Panc1 (cell line): ENCODE results near the gene RHOJ. TPM values are rescaled to one million over a fixed set of nuclear protein-coding genes. Genes with fewer than 3 reads are reported as not detected.

Experiments used
- ATAC-seq: fragments of 200-7000 bp; cut with Tn5 transposase; 2 replicates; pipeline ENCODE4 v1.9.1; 2020; ENCODE audit warnings: mild to moderate bottlenecking, moderate library complexity
- BruUV-seq: library from RNA; stranded (reverse); fragments of 400-500 nt; replicated peaks from 2 replicates; lab custom pipeline; 2021; lab: Mats Ljungman, UMichigan
- CTCF ChIA-PET: fragments of 300-600 bp; sonication (Branson Sonifier 250); formaldehyde crosslinking; loops from one replicate; lab custom pipeline; 2022; ENCODE audit warnings: antibody characterized with exemption; lab: Charles Lee
- POLR2A ChIA-PET: fragments of 300-600 bp; sonication (Branson Sonifier 250); formaldehyde crosslinking; loops from one replicate; lab custom pipeline; 2022; ENCODE audit warnings: antibody characterized with exemption; lab: Charles Lee
- DNase-seq: peaks from one replicate; pipeline ENCODE4 v3.0.0-alpha.2; 2010; ENCODE audit warnings: low read depth, low spot score
- H3K27ac ChIP-seq: 2 replicates; pipeline ENCODE4 v1.5.1; 2011; ENCODE audit warnings: mild to moderate bottlenecking, low read length, inconsistent platforms
- H3K27me3 ChIP-seq: fragments of 200-500 bp; sonication (Bioruptor generic); 2 replicates; pipeline ENCODE4 v1.6.0; 2014; ENCODE audit warnings: low read length, inconsistent platforms; ENCODE audit not compliant: control insufficient read depth, insufficient read depth
- H3K36me3 ChIP-seq: fragments of 200-500 bp; sonication (Bioruptor generic); 2 replicates; pipeline ENCODE4 v1.5.1; 2014; ENCODE audit warnings: inconsistent platforms, mild to moderate bottlenecking, low read length, moderate library complexity; ENCODE audit not compliant: control insufficient read depth, insufficient read depth
- H3K4me1 ChIP-seq: 2 replicates; pipeline ENCODE4 v1.5.1; 2011; ENCODE audit warnings: inconsistent platforms, mild to moderate bottlenecking, low read length, moderate library complexity; ENCODE audit not compliant: control insufficient read depth, insufficient read depth
- H3K4me3 ChIP-seq, 2 experiments: 2 replicates each; pipeline ENCODE4 v1.5.1; 2011 to 2012; ENCODE audit warnings: low read depth in 2 of 2, low read length in 2 of 2, mild to moderate bottlenecking in 2 of 2, inconsistent platforms in 1 of 2, moderate library complexity in 1 of 2
- H3K9me3 ChIP-seq: fragments of 200-500 bp; sonication (Bioruptor generic); 2 replicates; pipeline ENCODE4 v1.5.1; 2014; ENCODE audit warnings: low read depth, mild to moderate bottlenecking, inconsistent platforms, low read length, moderate library complexity; ENCODE audit not compliant: control insufficient read depth, insufficient read depth
- POLR2AphosphoS5 ChIP-seq: IDR thresholded peaks from 2 replicates; pipeline ENCODE4 v1.6.1; 2012; ENCODE audit warnings: mild to moderate bottlenecking, low read depth, low read length, moderate library complexity
- SIN3A ChIP-seq: IDR thresholded peaks from 2 replicates; pipeline ENCODE4 v1.6.1; 2012; ENCODE audit warnings: low read depth, mild to moderate bottlenecking, low read length, moderate library complexity, borderline replicate concordance; ENCODE audit not compliant: insufficient read depth
- TCF7L2 ChIP-seq: IDR thresholded peaks from 2 replicates; pipeline ENCODE4 v1.6.1; 2011; ENCODE audit warnings: mild to moderate bottlenecking, low read depth, low read length, inconsistent platforms
- in situ Hi-C: cut with HindIII; loops from 2 replicates; pipeline ENCODE4 v1.10.0; 2016; ENCODE audit warnings: low sequenced_read_pairs, low pct_unique_long_range_greater_than_20kb
- intact Hi-C: fragments of 100-400 bp; cut with micrococcal nuclease; formaldehyde crosslinking; loops from one replicate; pipeline ENCODE4 v1.10.0; 2022; ENCODE audit not compliant: unreplicated experiment
- total RNA-seq: library from RNA; stranded (reverse); gene quantifications from one replicate; pipeline ENCODE4 v1.2.1, GENCODE V29; 2021; ENCODE audit not compliant: unreplicated experiment
- TF ChIP-seq, protein P1 (sequence below), 2 experiments: IDR thresholded peaks; 2 replicates each; pipeline ENCODE4 v1.6.1; 2011 to 2012; ENCODE audit warnings: low read depth in 2 of 2, control low read depth in 1 of 2, low read length in 1 of 2, mild to moderate bottlenecking in 1 of 2, moderate library complexity in 1 of 2; ENCODE audit not compliant: insufficient read depth in 1 of 2
- TF ChIP-seq, protein P2 (sequence below): fragments of 450-650 bp; IDR thresholded peaks from 2 replicates; pipeline ENCODE4 v1.5.1; 2017; ENCODE audit warnings: mild to moderate bottlenecking

RHOJ gene
- total RNA-seq, 1 experiment from 2014 or later, result 0.28 TPM

- Histone ChIP-seq H3K4me1 (no peaks in the 10 kb centered on the region), H3K9me3 (no peaks in the 10 kb centered on the region), H3K27me3 (no peaks in the 10 kb centered on the region), H3K4me3 (no peak overlapping the region), H3K27ac (no peak overlapping the region), H3K36me3 (no peaks in the 10 kb centered on the region)
- DNase-seq (no peak), ATAC-seq (no peak)
- no TSS peak for BruUV-seq
- CTCF ChIA-PET, result no interaction called here
- intact Hi-C loops (loop anchor here (10.0 kb wide), 1 partner anchor 229 kb away; the partner anchor contains the start of gene KCNH5), in situ Hi-C loops (no loop called here)
- POLR2A ChIA-PET, result no interaction called here
- no peak for TF ChIP-seq POLR2AphosphoS5
- TF ChIP-seq, protein P1, sequence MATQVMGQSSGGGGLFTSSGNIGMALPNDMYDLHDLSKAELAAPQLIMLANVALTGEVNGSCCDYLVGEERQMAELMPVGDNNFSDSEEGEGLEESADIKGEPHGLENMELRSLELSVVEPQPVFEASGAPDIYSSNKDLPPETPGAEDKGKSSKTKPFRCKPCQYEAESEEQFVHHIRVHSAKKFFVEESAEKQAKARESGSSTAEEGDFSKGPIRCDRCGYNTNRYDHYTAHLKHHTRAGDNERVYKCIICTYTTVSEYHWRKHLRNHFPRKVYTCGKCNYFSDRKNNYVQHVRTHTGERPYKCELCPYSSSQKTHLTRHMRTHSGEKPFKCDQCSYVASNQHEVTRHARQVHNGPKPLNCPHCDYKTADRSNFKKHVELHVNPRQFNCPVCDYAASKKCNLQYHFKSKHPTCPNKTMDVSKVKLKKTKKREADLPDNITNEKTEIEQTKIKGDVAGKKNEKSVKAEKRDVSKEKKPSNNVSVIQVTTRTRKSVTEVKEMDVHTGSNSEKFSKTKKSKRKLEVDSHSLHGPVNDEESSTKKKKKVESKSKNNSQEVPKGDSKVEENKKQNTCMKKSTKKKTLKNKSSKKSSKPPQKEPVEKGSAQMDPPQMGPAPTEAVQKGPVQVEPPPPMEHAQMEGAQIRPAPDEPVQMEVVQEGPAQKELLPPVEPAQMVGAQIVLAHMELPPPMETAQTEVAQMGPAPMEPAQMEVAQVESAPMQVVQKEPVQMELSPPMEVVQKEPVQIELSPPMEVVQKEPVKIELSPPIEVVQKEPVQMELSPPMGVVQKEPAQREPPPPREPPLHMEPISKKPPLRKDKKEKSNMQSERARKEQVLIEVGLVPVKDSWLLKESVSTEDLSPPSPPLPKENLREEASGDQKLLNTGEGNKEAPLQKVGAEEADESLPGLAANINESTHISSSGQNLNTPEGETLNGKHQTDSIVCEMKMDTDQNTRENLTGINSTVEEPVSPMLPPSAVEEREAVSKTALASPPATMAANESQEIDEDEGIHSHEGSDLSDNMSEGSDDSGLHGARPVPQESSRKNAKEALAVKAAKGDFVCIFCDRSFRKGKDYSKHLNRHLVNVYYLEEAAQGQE (IDR thresholded peaks at IDR 0.05; ENCODE audit: insufficient read depth in 1 of 2, low read depth in 2 of 2, low read length in 1 of 2), result no peak
- no peak for TF ChIP-seq SIN3A
- no peak for TF ChIP-seq TCF7L2
- TF ChIP-seq, protein P2, sequence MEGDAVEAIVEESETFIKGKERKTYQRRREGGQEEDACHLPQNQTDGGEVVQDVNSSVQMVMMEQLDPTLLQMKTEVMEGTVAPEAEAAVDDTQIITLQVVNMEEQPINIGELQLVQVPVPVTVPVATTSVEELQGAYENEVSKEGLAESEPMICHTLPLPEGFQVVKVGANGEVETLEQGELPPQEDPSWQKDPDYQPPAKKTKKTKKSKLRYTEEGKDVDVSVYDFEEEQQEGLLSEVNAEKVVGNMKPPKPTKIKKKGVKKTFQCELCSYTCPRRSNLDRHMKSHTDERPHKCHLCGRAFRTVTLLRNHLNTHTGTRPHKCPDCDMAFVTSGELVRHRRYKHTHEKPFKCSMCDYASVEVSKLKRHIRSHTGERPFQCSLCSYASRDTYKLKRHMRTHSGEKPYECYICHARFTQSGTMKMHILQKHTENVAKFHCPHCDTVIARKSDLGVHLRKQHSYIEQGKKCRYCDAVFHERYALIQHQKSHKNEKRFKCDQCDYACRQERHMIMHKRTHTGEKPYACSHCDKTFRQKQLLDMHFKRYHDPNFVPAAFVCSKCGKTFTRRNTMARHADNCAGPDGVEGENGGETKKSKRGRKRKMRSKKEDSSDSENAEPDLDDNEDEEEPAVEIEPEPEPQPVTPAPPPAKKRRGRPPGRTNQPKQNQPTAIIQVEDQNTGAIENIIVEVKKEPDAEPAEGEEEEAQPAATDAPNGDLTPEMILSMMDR, result no peak
Observed at GRCh38 chr14:63273717-63274655, 69.7 kb downstream of the RHOJ start.

- in situ Hi-C loops, result no loop called here
Observed at GRCh38 chr14:63275611-63276010, 71.4 kb downstream of the RHOJ start.

More at GRCh38 chr14:63275611-63276010, 71.4 kb downstream of the RHOJ start:
- Histone ChIP-seq H3K4me3 (no peak overlapping the region), H3K27me3 (no peaks in the 10 kb centered on the region), H3K27ac (no peak overlapping the region), H3K9me3 (no peaks in the 10 kb centered on the region), H3K36me3 (no peaks in the 10 kb centered on the region), H3K4me1 (no peaks in the 10 kb centered on the region)
- POLR2A ChIA-PET, result no interaction called here
- CTCF ChIA-PET, result no interaction called here
- no TSS peak for BruUV-seq
- intact Hi-C loops, result loop anchor here (1.0 to 10.0 kb wide), 3 partner anchors 101 to 1113 kb away; partner anchors contain the start of gene KCNH5
- ATAC-seq, result no peak
- DNase-seq, result no peak
- TF ChIP-seq TCF7L2 (no peak), POLR2AphosphoS5 (no peak), SIN3A (no peak)
- TF ChIP-seq, protein P1 (IDR thresholded peaks at IDR 0.05; ENCODE audit: insufficient read depth in 1 of 2, low read depth in 2 of 2, low read length in 1 of 2), result no peak
- TF ChIP-seq, protein P2, result no peak
